Astrocyte of the cerebellum (primary cell): ENCODE data around the gene GCFC2.

Experiments
- DNase-seq: peaks from one replicate; pipeline ENCODE4 v3.0.0-alpha.2; 2011; ENCODE audit warnings: low read depth
- H3K4me3 ChIP-seq: 2 replicates; pipeline ENCODE4 v1.5.1; 2011; ENCODE audit warnings: mild to moderate bottlenecking, low read depth, low read length, moderate library complexity
- CTCF ChIP-seq: IDR thresholded peaks from 2 replicates; pipeline ENCODE4 v1.5.1; 2012; ENCODE audit warnings: low read length, low read depth, moderate library complexity, mild to moderate bottlenecking; ENCODE audit errors: missing control alignments
- in situ Hi-C: cut with HindIII; loops from 2 replicates; pipeline ENCODE4 v1.10.0; 2017; ENCODE audit warnings: low sequenced_read_pairs

GCFC2 gene

DNA sequence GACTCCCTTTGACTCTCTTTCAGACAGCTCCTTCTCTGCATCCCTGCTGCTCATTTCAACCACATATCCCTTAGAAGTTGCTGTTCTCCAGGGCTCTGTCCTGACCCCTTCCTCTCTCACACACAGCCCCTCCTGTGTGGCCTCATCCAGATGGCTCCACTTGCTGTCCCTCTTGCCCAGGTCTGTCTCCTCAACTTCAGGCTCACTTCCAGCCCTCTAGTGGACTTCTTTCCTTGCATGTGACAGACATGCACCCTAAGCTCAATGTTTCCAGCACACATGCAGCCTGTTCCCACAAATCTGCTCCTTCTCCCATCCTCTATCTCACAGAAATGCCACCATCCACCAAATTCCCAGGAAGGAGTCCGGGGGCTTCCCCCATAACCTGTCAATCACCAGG, 73.1 kb downstream of the GCFC2 start:
- peak; percentile 6 for TF ChIP-seq CTCF
- in situ Hi-C loops, result no loop called here
- no peak for DNase-seq

GRCh38 chr2:75634945-75635344, 75.8 kb downstream of the GCFC2 start:
- in situ Hi-C loops, result no loop called here
- no peak for TF ChIP-seq CTCF
- no peak for DNase-seq
- H3K4me3 ChIP-seq, result no peak overlapping the region

More for the DNA sequence above, 73.1 kb downstream of the GCFC2 start:
- no peak overlapping the region for H3K4me3 ChIP-seq

DNA sequence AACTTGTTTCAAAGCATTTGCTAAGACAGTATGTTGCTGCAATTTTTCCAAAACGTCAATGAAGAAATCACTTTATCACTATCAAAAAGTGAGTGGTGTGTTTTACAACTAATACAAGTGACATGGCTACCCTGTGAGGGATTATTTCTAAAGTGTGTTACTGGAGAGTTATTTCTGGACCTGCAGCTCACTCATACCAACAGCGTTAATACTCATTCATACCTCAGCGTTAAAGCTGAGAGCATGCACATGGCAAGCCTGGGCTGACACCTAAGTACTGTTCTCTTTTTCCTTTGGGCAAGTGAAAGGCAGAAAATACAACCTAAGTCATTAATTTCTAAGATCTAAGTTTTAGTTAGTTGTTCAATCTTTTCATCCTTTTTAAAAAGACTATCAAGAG, 77.1 kb downstream of the GCFC2 start:
- TF ChIP-seq CTCF, result no peak
- no peak overlapping the region for H3K4me3 ChIP-seq
- in situ Hi-C loops, result no loop called here
- no peak for DNase-seq

- no peak overlapping the region for H3K4me3 ChIP-seq
- TF ChIP-seq CTCF, result no peak
- no peak for DNase-seq
- in situ Hi-C loops, result no loop called here
Observed at GRCh38 chr2:75632813-75633212, 77.9 kb downstream of the GCFC2 start.

DNA sequence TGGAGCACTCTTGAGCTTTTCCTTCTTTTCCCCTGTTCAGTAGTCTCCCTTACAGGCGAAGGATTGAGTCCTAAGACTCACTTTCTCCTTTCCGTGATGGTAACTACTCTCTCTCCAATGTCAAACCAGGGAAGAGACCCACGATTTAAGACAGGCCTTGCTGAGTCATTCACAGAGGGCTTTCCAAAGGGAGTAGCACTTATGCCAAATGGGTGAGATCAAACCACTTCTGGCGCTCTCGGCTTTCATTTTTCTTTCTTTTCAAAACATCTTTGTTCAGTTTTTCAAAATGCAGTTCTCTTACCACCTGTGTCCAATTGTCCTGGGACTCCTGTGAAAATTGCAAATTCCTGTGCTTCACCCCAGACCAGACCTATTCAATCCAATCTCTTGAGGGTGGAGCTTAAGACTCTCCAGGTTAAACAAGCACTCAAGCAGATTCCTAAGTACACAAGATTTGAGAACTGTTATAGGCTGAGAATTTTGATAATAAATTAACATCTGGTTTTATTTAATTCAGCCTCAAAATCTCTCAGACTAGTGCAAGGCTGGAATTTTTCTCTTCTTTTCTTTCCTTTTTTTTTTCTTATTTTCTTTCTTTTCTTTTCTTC, 78.5 kb downstream of the GCFC2 start:
- no peak overlapping the region for H3K4me3 ChIP-seq
- DNase-seq, result no peak
- TF ChIP-seq CTCF, result no peak
- in situ Hi-C loops, result no loop called here

DNA sequence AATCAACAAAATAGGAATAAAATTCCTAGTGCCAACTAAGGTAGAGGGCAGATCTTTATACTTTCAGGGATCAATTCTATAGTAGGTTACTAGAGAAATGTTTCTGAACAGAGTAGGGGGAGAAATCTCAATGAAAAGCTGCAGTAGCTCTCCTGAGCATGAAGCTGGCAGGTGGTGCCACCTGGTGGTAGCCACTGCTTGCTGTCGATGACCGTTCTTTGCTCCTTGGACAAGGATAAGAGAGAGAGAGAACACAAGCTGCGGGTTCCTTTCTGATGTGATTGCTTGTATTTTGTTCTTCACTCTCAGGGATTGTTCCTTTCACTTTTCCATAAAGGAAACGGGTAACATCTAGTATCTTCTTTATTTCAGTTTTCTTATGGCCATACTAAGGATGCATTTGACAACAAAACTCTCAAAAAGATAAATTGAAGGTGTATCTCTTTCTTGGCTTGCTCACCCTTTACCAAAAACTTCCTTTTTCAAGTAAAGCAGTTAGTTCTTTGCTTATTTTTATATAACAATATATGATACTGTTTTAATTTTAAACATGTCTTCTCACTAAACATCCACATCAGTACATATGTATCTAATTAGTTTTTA, 82.7 kb downstream of the GCFC2 start:
- H3K4me3 ChIP-seq, result no peak overlapping the region
- DNase-seq, result peak; percentile 80
- peak; percentile 96 for TF ChIP-seq CTCF
- in situ Hi-C loops, result no loop called here
